Duodenal mucosa (tissue), 2 donors: ENCODE results near the gene MOB3A.
"Not testable (repeated sequence)": the region's sequence is repeated elsewhere in the genome, so short reads cannot be mapped to it uniquely, and the experiment has no call there.

ENCODE experiments used
- H3K27ac ChIP-seq: one replicate; pipeline ENCODE4 v1.7.0; 2013; ENCODE audit warnings: low read depth, low read length
- H3K27me3 ChIP-seq, 2 donors: one replicate each; pipeline ENCODE4 v1.7.0; 2013; ENCODE audit warnings: low read length in 2 of 2, control low read depth in 1 of 2; ENCODE audit not compliant: insufficient read depth in 2 of 2, control insufficient read depth in 1 of 2
- H3K36me3 ChIP-seq, 2 donors: one replicate each; pipeline ENCODE4 v1.7.0; 2013; ENCODE audit warnings: low read length in 2 of 2, control low read depth in 1 of 2; ENCODE audit not compliant: insufficient read depth in 2 of 2, control insufficient read depth in 1 of 2
- H3K4me1 ChIP-seq, 2 donors: one replicate each; pipeline ENCODE4 v1.7.0; 2013; ENCODE audit warnings: low read length in 2 of 2, control low read depth in 1 of 2; ENCODE audit not compliant: insufficient read depth in 2 of 2, control insufficient read depth in 1 of 2
- H3K4me3 ChIP-seq, 2 donors: one replicate each; pipeline ENCODE4 v1.7.0; 2013; ENCODE audit warnings: low read length in 2 of 2, low read depth in 1 of 2
- H3K9ac ChIP-seq, 2 donors: one replicate each; pipeline ENCODE4 v1.7.0; 2013; ENCODE audit warnings: low read length in 2 of 2, low read depth in 1 of 2
- H3K9me3 ChIP-seq, 2 donors: one replicate each; pipeline ENCODE4 v1.7.0; 2013; ENCODE audit warnings: low read length in 2 of 2, control low read depth in 1 of 2; ENCODE audit not compliant: control insufficient read depth in 1 of 2

The MOB3A gene

GRCh38 chr19:2097203-2097885, 1.2 kb upstream of the MOB3A start:
- H3K4me3 ChIP-seq = peak overlapping the region; percentile 71 to 79
- peak overlapping the region; percentile 28 to 56 for H3K9ac ChIP-seq
- no peaks in the 10 kb centered on the region for H3K9me3 ChIP-seq
- H3K36me3 ChIP-seq = peaks cover 26 to 29% of the 10 kb centered on the region in 2 donors
- peaks cover 13 to 29% of the 10 kb centered on the region in 2 donors for H3K4me1 ChIP-seq
- peak overlapping the region; percentile 78 for H3K27ac ChIP-seq
- H3K27me3 ChIP-seq = no peaks in the 10 kb centered on the region

- H3K9me3 ChIP-seq = no peaks in the 10 kb centered on the region
- peak within 1 kb of the TSS; percentile 56 to 60 for H3K9ac ChIP-seq
- peaks cover 20 to 22% of the 10 kb centered on the region in 2 donors for H3K36me3 ChIP-seq
- peaks cover 13 to 29% of the 10 kb centered on the region in 2 donors for H3K4me1 ChIP-seq
- H3K27ac ChIP-seq = peak within 1 kb of the TSS; percentile 95
- H3K27me3 ChIP-seq = no peaks in the 10 kb centered on the region
- peak within 1 kb of the TSS; percentile 71 to 79 for H3K4me3 ChIP-seq
Measured at GRCh38 chr19:2096480-2097202, 515 bp upstream of the MOB3A start, which contains the start of gene IZUMO4. TSS of gene IZUMO4 (plus strand) at chr19:2096915. CDS start at chr19:2096946, 31 bp downstream.

- H3K9ac ChIP-seq, H3K27me3 ChIP-seq, H3K9me3 ChIP-seq, H3K36me3 ChIP-seq, H3K4me3 ChIP-seq: not testable (repeated sequence)
- Histone ChIP-seq H3K4me1 (peaks cover 28 to 51% of the 10 kb centered on the region in 2 donors), H3K27ac (peak overlapping the region; percentile 50)
Measured at GRCh38 chr19:2091926-2092525, 4.1 kb downstream of the MOB3A start.

- Histone ChIP-seq H3K4me1 (peaks cover 26 to 55% of the 10 kb centered on the region in 2 donors), H3K27me3 (no peaks in the 10 kb centered on the region), H3K4me3 (no peak overlapping the region), H3K9ac (peak overlapping the region in 1 of 2 donors; percentile 6), H3K27ac (peak overlapping the region; percentile 32), H3K9me3 (no peaks in the 10 kb centered on the region), H3K36me3 (no peaks in the 10 kb centered on the region)
Measured at GRCh38 chr19:2089727-2090053, 6.4 kb downstream of the MOB3A start.

GRCh38 chr19:2089001-2089711, 7.0 kb downstream of the MOB3A start:
- peak overlapping the region; percentile 32 for H3K27ac ChIP-seq
- H3K9ac ChIP-seq = no peak overlapping the region
- no peak overlapping the region for H3K4me3 ChIP-seq
- no peaks in the 10 kb centered on the region for H3K27me3 ChIP-seq
- no peaks in the 10 kb centered on the region for H3K36me3 ChIP-seq
- H3K9me3 ChIP-seq = no peaks in the 10 kb centered on the region
- H3K4me1 ChIP-seq = peaks cover 26 to 49% of the 10 kb centered on the region in 2 donors

- Histone ChIP-seq H3K27ac (peak overlapping the region; percentile 28), H3K36me3 (no peaks in the 10 kb centered on the region), H3K9me3 (no peaks in the 10 kb centered on the region), H3K4me1 (peaks cover 23 to 38% of the 10 kb centered on the region in 2 donors), H3K27me3 (no peaks in the 10 kb centered on the region), H3K9ac (peak overlapping the region in 1 of 2 donors; percentile 43), H3K4me3 (no peak overlapping the region)
Measured at GRCh38 chr19:2087621-2088100, 8.5 kb downstream of the MOB3A start.

- H3K9me3 ChIP-seq, H3K4me3 ChIP-seq, H3K27me3 ChIP-seq, H3K36me3 ChIP-seq: not testable (repeated sequence)
- peak overlapping the region; percentile 28 for H3K27ac ChIP-seq
- H3K4me1 ChIP-seq = peaks cover 23 to 45% of the 10 kb centered on the region in 2 donors
- peak overlapping the region in 1 of 2 donors; percentile 43 for H3K9ac ChIP-seq
Measured at GRCh38 chr19:2086695-2087620, 9.2 kb downstream of the MOB3A start.

- H3K4me3 ChIP-seq = peak overlapping the region; percentile 62
Measured at GRCh38 chr19:2084993-2085720, 11.0 kb downstream of the MOB3A start.

More at GRCh38 chr19:2084993-2085720, 11.0 kb downstream of the MOB3A start:
- Histone ChIP-seq H3K27ac (peak overlapping the region; percentile 62), H3K4me1 (peaks cover 17 to 37% of the 10 kb centered on the region in 2 donors), H3K9ac (peak overlapping the region; percentile 12 to 61), H3K27me3 (no peaks in the 10 kb centered on the region), H3K9me3 (no peaks in the 10 kb centered on the region), H3K36me3 (peaks cover 0 to 5% of the 10 kb centered on the region in 2 donors)
